ENCODE measurements around the gene ANKRD12. TPM values are rescaled to one million over a fixed set of nuclear protein-coding genes. Genes with fewer than 3 reads are reported as not detected.

Gene ANKRD12
- total and polyA plus RNA-seq, 4 donors = 10.2 to 108 (median 50.0) TPM

DNA sequence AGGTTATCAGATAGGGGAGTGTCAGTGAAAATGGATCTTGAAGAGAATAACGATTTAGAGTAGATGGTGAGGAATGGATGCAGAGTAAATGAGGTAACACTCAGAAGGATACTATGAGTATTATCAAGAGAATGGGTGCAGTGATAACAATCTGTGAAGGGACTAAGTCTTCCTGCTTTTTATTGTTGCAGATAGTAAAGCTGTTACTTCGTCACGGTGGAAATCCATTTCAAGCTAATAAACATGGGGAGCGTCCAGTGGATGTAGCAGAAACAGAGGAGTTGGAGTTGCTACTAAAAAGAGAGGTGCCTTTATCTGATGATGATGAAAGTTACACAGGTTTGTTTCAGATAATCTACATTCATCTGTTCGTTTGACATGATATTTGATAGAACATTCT, 85.1 kb downstream of the ANKRD12 start:
- Histone ChIP-seq H3K27ac (ENCODE audit: low read depth in 1 of 2, low read length in 1 of 2) (no peak overlapping the region), H3K9ac (ENCODE audit: insufficient read depth in 1 of 2, low read length in 2 of 2) (no peak overlapping the region), H3K4me3 (no peak overlapping the region), H3K27me3 (ENCODE audit: control insufficient read depth in 3 of 3, insufficient read depth in 3 of 3, low read length in 2 of 3) (no peaks in the 10 kb centered on the region), H3K36me3 (ENCODE audit: control insufficient read depth in 4 of 4, insufficient read depth in 4 of 4, low read length in 4 of 4) (peaks cover 7 to 18% (median 16%) of the 10 kb centered on the region in 4 donors), H3K4me1 (ENCODE audit: control insufficient read depth in 5 of 5, insufficient read depth in 5 of 5, low read length in 5 of 5) (no peaks in the 10 kb centered on the region), H3K9me3 (ENCODE audit: control insufficient read depth in 4 of 4, insufficient read depth in 3 of 4, low read length in 3 of 4) (no peaks in the 10 kb centered on the region)
- WGBS, 2 donors = 81 to 82% methylated on average over 5 of the region's 5 CpGs
- TF ChIP-seq, protein P1, sequence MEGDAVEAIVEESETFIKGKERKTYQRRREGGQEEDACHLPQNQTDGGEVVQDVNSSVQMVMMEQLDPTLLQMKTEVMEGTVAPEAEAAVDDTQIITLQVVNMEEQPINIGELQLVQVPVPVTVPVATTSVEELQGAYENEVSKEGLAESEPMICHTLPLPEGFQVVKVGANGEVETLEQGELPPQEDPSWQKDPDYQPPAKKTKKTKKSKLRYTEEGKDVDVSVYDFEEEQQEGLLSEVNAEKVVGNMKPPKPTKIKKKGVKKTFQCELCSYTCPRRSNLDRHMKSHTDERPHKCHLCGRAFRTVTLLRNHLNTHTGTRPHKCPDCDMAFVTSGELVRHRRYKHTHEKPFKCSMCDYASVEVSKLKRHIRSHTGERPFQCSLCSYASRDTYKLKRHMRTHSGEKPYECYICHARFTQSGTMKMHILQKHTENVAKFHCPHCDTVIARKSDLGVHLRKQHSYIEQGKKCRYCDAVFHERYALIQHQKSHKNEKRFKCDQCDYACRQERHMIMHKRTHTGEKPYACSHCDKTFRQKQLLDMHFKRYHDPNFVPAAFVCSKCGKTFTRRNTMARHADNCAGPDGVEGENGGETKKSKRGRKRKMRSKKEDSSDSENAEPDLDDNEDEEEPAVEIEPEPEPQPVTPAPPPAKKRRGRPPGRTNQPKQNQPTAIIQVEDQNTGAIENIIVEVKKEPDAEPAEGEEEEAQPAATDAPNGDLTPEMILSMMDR (IDR thresholded peaks at IDR 0.05; ENCODE audit: control extremely low read depth, extremely low read depth) = no peak
- DNase-seq (no peak), ATAC-seq (ENCODE audit: insufficient read depth, low FRiP score) (no peak)

DNA sequence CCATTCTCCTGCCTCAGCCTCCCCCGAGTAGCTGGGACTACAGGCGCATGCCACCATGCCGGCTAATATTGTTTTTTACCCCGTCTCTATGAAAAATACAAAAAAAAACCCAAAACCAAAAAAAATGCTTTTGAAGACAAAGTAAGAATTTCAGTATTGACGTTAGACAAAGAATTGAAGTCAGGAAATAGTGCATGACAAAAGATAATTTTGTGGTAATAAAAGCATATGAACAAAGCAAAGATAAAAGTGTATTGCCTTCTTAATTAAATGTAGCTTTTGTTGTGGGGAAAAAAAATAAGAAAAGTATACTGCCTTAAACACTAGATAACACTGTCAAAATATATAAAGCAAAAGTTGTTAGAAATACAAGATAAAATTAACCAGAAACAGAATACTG, 86.8 kb downstream of the ANKRD12 start:
- Histone ChIP-seq H3K27me3 (ENCODE audit: control insufficient read depth in 3 of 3, insufficient read depth in 3 of 3, low read length in 2 of 3) (no peaks in the 10 kb centered on the region), H3K4me3 (no peak overlapping the region), H3K36me3 (ENCODE audit: control insufficient read depth in 4 of 4, insufficient read depth in 4 of 4, low read length in 4 of 4) (peaks cover 7 to 20% (median 17%) of the 10 kb centered on the region in 4 donors), H3K9ac (ENCODE audit: insufficient read depth in 1 of 2, low read length in 2 of 2) (no peak overlapping the region), H3K9me3 (ENCODE audit: control insufficient read depth in 4 of 4, insufficient read depth in 3 of 4, low read length in 3 of 4) (no peaks in the 10 kb centered on the region), H3K4me1 (ENCODE audit: control insufficient read depth in 5 of 5, insufficient read depth in 5 of 5, low read length in 5 of 5) (no peaks in the 10 kb centered on the region), H3K27ac (ENCODE audit: low read depth in 1 of 2, low read length in 1 of 2) (no peak overlapping the region)
- ATAC-seq (ENCODE audit: insufficient read depth, low FRiP score) (no peak), DNase-seq (no peak)
- TF ChIP-seq, protein P1 (IDR thresholded peaks at IDR 0.05; ENCODE audit: control extremely low read depth, extremely low read depth) = no peak
- 94 to 95% methylated on average over 5 of the region's 5 CpGs for WGBS, 2 donors

DNA sequence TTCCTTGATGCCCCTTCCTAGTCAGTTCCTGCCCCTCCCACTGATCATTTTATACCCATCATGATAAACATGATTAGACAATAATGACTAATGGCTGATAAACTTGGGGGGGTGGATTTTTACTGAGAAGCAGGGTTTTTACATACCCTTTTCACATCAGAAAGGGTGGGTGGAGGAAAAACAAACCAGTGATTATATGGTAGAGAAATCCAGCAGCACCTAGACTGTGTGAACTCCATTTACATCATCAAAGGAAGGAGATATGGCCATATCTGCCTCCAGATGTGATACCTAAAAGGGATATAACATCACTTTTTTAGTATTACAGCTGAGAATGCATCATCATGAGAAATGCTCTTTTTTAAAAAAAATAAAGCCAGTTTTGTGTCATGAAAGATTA, 89.9 kb downstream of the ANKRD12 start:
- TF ChIP-seq, protein P1 (IDR thresholded peaks at IDR 0.05; ENCODE audit: control extremely low read depth, extremely low read depth) = no peak
- Histone ChIP-seq H3K27me3 (ENCODE audit: control insufficient read depth in 3 of 3, insufficient read depth in 3 of 3, low read length in 2 of 3) (no peaks in the 10 kb centered on the region), H3K9ac (ENCODE audit: insufficient read depth in 1 of 2, low read length in 2 of 2) (no peak overlapping the region), H3K9me3 (ENCODE audit: control insufficient read depth in 4 of 4, insufficient read depth in 3 of 4, low read length in 3 of 4) (peaks cover 0 to 3% (median under 1%) of the 10 kb centered on the region in 4 donors), H3K36me3 (ENCODE audit: control insufficient read depth in 4 of 4, insufficient read depth in 4 of 4, low read length in 4 of 4) (peaks cover 4 to 15% (median 11%) of the 10 kb centered on the region in 4 donors), H3K4me3 (no peak overlapping the region), H3K4me1 (ENCODE audit: control insufficient read depth in 5 of 5, insufficient read depth in 5 of 5, low read length in 5 of 5) (no peaks in the 10 kb centered on the region), H3K27ac (ENCODE audit: low read depth in 1 of 2, low read length in 1 of 2) (no peak overlapping the region)
- ATAC-seq (ENCODE audit: insufficient read depth, low FRiP score) (no peak), DNase-seq (no peak)

DNA sequence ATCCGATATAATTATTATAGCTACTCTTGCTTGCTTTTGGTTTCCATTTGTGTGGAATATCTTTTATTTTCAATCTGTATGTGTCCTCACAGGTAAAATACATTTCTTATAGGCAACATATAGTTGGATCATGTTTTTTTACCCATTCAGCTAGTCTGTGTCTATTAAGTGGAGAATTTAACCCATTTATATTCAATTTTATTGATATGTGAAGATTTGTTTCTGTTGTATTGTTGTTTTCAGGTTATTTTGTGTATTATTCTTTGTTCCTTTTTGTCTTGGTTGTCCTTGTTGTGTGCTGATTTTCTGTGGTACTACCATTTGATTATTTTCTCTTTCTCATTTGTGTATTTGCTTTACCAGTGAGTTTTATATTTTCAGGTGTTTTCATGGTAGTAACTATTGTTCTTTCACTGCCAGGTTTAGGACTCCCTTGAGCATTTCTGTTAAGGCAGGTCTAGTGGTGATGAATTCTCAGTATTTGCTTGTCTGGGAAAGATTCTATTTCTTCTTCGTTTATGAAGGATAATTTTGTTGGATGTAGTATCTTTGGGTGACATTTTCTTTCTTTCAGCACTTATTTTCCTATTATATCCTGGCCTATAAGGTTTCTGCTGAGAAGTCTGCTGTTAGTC, 95.4 kb downstream of the ANKRD12 start:
- DNase-seq = no peak
- WGBS, 2 donors = 99 to 100% methylated on average over 2 of the region's 2 CpGs

More for the DNA sequence above, 95.4 kb downstream of the ANKRD12 start:
- Histone ChIP-seq H3K36me3 (ENCODE audit: control insufficient read depth in 4 of 4, insufficient read depth in 4 of 4, low read length in 4 of 4) (peaks cover 7 to 27% (median 14%) of the 10 kb centered on the region in 4 donors), H3K4me1 (ENCODE audit: control insufficient read depth in 5 of 5, insufficient read depth in 5 of 5, low read length in 5 of 5) (no peaks in the 10 kb centered on the region), H3K27ac (ENCODE audit: low read depth in 1 of 2, low read length in 1 of 2) (no peak overlapping the region), H3K27me3 (ENCODE audit: control insufficient read depth in 3 of 3, insufficient read depth in 3 of 3, low read length in 2 of 3) (no peaks in the 10 kb centered on the region), H3K9ac (ENCODE audit: insufficient read depth in 1 of 2, low read length in 2 of 2) (no peak overlapping the region), H3K9me3 (ENCODE audit: control insufficient read depth in 4 of 4, insufficient read depth in 3 of 4, low read length in 3 of 4) (peaks cover 2 to 9% (median 4%) of the 10 kb centered on the region in 4 donors), H3K4me3 (no peak overlapping the region)
- ATAC-seq (ENCODE audit: insufficient read depth, low FRiP score) = no peak
- TF ChIP-seq, protein P1 (IDR thresholded peaks at IDR 0.05; ENCODE audit: control extremely low read depth, extremely low read depth) = no peak
